Ovary (tissue), 3 donors: Measurements from ENCODE around the gene DDX24.

Experiments used
- CTCF ChIP-seq, 3 donors: fragments of 450-650 bp in 2 of 3; fragments of 200-600 bp in 1 of 3; IDR thresholded peaks; one replicate each; pipeline versions ENCODE4 v1.5.1 to v1.8.0; 2016 to 2022; ENCODE audit warnings: antibody characterized with exemption in 3 of 3, mild to moderate bottlenecking in 1 of 3
- EP300 ChIP-seq: sonication (generic); formaldehyde crosslinking; IDR thresholded peaks from one replicate; pipeline ENCODE4 v1.6.1; 2017; ENCODE audit warnings: antibody characterized with exemption
- POLR2A ChIP-seq: fragments of 450-650 bp; IDR thresholded peaks from one replicate; pipeline ENCODE4 v1.6.1; 2017; ENCODE audit warnings: antibody characterized with exemption, mild to moderate bottlenecking, moderate library complexity
- donor health status: DM: no; HTN: no; CAD: no.

DNA sequence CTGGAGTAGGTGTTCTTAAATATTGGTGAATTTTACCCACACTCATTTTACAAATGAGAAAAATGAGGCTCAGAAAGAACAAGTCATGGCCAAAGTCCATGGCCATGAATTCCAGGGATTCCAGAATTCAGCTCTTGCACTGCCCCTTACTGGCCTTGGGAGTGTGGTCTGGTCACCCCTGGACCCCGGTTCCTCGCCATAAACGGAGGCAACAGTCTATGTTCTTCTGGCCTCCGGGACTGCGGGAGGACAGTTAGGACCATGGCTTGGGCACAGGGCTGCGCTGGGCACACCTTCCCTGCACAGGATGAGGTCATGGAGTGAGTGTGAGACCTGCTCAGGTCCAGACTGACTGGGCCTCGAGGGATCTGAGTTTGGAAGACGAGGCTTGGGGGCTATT lies 77.0 kb downstream of the DDX24 start:
- TF ChIP-seq CTCF (IDR thresholded peaks at IDR 0.05) (no peak), EP300 (no peak), POLR2A (no peak)
